Measurements from ENCODE around the gene INHA. TPM values are rescaled to one million over a fixed set of nuclear protein-coding genes. Genes with fewer than 3 reads are reported as not detected.

Gene INHA
- total and polyA plus RNA-seq, 5 donors from 2014 or later: not detected

GRCh38 chr2:219575566-219576504 is 3.7 kb downstream of the INHA start:
- Mint-ChIP-seq H3K36me3 (no peaks in the 10 kb centered on the region), H3K4me1 (peaks cover 0 to 3% (median 1%) of the 10 kb centered on the region in 4 donors), H3K4me3 (no peak overlapping the region), H3K27ac (no peak overlapping the region), H3K9me3 (peaks cover 0 to 2% (median 0%) of the 10 kb centered on the region in 7 donors), H3K27me3 (peaks cover 41% of the 10 kb centered on the region)
- H3K4me3 ChIP-seq (ENCODE audit: low read depth, low read length): no peak overlapping the region
- H3K9me3 ChIP-seq (ENCODE audit: control insufficient read depth in 2 of 2, low read length in 2 of 2): no peaks in the 10 kb centered on the region
- DNase-seq (no peak), ATAC-seq (ENCODE audit: low read depth in 2 of 2) (no peak)
- peaks cover 3% of the 10 kb centered on the region for H3K4me1 ChIP-seq (ENCODE audit: control insufficient read depth, insufficient read depth, low read length, poor library complexity, severe bottlenecking)
- H3K27ac ChIP-seq (ENCODE audit: insufficient read depth, low read length, poor library complexity, severe bottlenecking): no peak overlapping the region
- no peaks in the 10 kb centered on the region for H3K36me3 ChIP-seq (ENCODE audit: control insufficient read depth, insufficient read depth, low read length)
- H3K27me3 ChIP-seq (ENCODE audit: control insufficient read depth, insufficient read depth, low read length): peaks cover 9% of the 10 kb centered on the region

- Mint-ChIP-seq H3K4me1 (peaks cover 0 to 2% (median 1%) of the 10 kb centered on the region in 4 donors), H3K9me3 (peaks cover 0 to under 1% (median 0%) of the 10 kb centered on the region in 7 donors), H3K36me3 (no peaks in the 10 kb centered on the region), H3K27me3 (peaks cover 38% of the 10 kb centered on the region), H3K4me3 (no peak overlapping the region), H3K27ac (no peak overlapping the region)
- ATAC-seq (ENCODE audit: low read depth in 2 of 2): no peak
- peaks cover 9% of the 10 kb centered on the region for H3K27me3 ChIP-seq (ENCODE audit: control insufficient read depth, insufficient read depth, low read length)
- DNase-seq: no peak
- H3K9me3 ChIP-seq (ENCODE audit: control insufficient read depth in 2 of 2, low read length in 2 of 2): no peaks in the 10 kb centered on the region
- H3K4me3 ChIP-seq (ENCODE audit: low read depth, low read length): no peak overlapping the region
- no peaks in the 10 kb centered on the region for H3K4me1 ChIP-seq (ENCODE audit: control insufficient read depth, insufficient read depth, low read length, poor library complexity, severe bottlenecking)
- no peaks in the 10 kb centered on the region for H3K36me3 ChIP-seq (ENCODE audit: control insufficient read depth, insufficient read depth, low read length)
- H3K27ac ChIP-seq (ENCODE audit: insufficient read depth, low read length, poor library complexity, severe bottlenecking): no peak overlapping the region
Observed at GRCh38 chr2:219576505-219577388, 4.6 kb downstream of the INHA start.

GRCh38 chr2:219578811-219579613 is 6.9 kb downstream of the INHA start:
- Mint-ChIP-seq H3K27me3 (peaks cover 34% of the 10 kb centered on the region), H3K4me3 (no peak overlapping the region), H3K27ac (no peak overlapping the region), H3K9me3 (no peaks in the 10 kb centered on the region), H3K4me1 (peaks cover 0 to 2% (median 0%) of the 10 kb centered on the region in 4 donors), H3K36me3 (no peaks in the 10 kb centered on the region)
- DNase-seq (no peak), ATAC-seq (ENCODE audit: low read depth in 2 of 2) (no peak)
- Histone ChIP-seq H3K9me3 (ENCODE audit: control insufficient read depth in 2 of 2, low read length in 2 of 2) (no peaks in the 10 kb centered on the region), H3K4me1 (ENCODE audit: control insufficient read depth, insufficient read depth, low read length, poor library complexity, severe bottlenecking) (no peaks in the 10 kb centered on the region), H3K4me3 (ENCODE audit: low read depth, low read length) (no peak overlapping the region), H3K27me3 (ENCODE audit: control insufficient read depth, insufficient read depth, low read length) (peaks cover 3% of the 10 kb centered on the region), H3K36me3 (ENCODE audit: control insufficient read depth, insufficient read depth, low read length) (no peaks in the 10 kb centered on the region), H3K27ac (ENCODE audit: insufficient read depth, low read length, poor library complexity, severe bottlenecking) (no peak overlapping the region)

DNA sequence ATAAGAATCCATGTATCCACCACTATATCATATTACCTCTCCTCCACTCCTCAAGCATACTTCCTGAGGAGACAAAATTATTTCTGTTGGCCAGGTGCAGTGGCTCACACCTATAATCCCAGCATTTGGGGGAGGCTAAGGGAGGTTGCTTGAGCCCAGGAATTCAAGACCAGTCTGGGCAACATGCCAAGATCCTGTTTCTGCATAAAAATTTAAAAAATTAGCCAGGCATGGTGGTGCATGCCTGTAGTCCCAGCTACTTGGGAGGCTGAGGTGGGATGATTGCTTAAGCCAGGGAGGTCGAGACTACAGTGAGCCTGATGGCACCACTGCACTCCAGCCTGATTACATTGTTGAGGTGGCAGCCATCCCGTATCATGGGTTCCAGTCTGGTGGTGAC is 9.2 kb downstream of the INHA start:
- Mint-ChIP-seq H3K36me3 (no peaks in the 10 kb centered on the region), H3K27me3 (peaks cover 27% of the 10 kb centered on the region), H3K4me3 (no peak overlapping the region), H3K27ac (no peak overlapping the region), H3K4me1 (no peaks in the 10 kb centered on the region), H3K9me3 (no peaks in the 10 kb centered on the region)
- ATAC-seq (ENCODE audit: low read depth in 2 of 2) (no peak), DNase-seq (no peak)
- H3K27me3 ChIP-seq (ENCODE audit: control insufficient read depth, insufficient read depth, low read length): peaks cover 3% of the 10 kb centered on the region
- no peak overlapping the region for H3K27ac ChIP-seq (ENCODE audit: insufficient read depth, low read length, poor library complexity, severe bottlenecking)
- no peaks in the 10 kb centered on the region for H3K9me3 ChIP-seq (ENCODE audit: control insufficient read depth in 2 of 2, low read length in 2 of 2)
- H3K4me1 ChIP-seq (ENCODE audit: control insufficient read depth, insufficient read depth, low read length, poor library complexity, severe bottlenecking): no peaks in the 10 kb centered on the region
- H3K4me3 ChIP-seq (ENCODE audit: low read depth, low read length): no peak overlapping the region
- no peaks in the 10 kb centered on the region for H3K36me3 ChIP-seq (ENCODE audit: control insufficient read depth, insufficient read depth, low read length)

- Histone ChIP-seq H3K27me3 (ENCODE audit: control insufficient read depth, insufficient read depth, low read length) (peaks cover 1% of the 10 kb centered on the region), H3K36me3 (ENCODE audit: control insufficient read depth, insufficient read depth, low read length) (no peaks in the 10 kb centered on the region), H3K27ac (ENCODE audit: insufficient read depth, low read length, poor library complexity, severe bottlenecking) (no peak overlapping the region), H3K4me1 (ENCODE audit: control insufficient read depth, insufficient read depth, low read length, poor library complexity, severe bottlenecking) (no peaks in the 10 kb centered on the region), H3K9me3 (ENCODE audit: control insufficient read depth in 2 of 2, low read length in 2 of 2) (no peaks in the 10 kb centered on the region), H3K4me3 (ENCODE audit: low read depth, low read length) (no peak overlapping the region)
- Mint-ChIP-seq H3K4me1 (peaks cover 0 to 4% (median 0%) of the 10 kb centered on the region in 4 donors), H3K9me3 (peaks cover 0 to 5% (median 0%) of the 10 kb centered on the region in 7 donors), H3K36me3 (no peaks in the 10 kb centered on the region), H3K27ac (no peak overlapping the region), H3K4me3 (peak overlapping the region in 1 of 4 donors; percentile 76), H3K27me3 (peaks cover 18% of the 10 kb centered on the region)
- no peak for ATAC-seq (ENCODE audit: low read depth in 2 of 2)
- no peak for DNase-seq
Observed at GRCh38 chr2:219591091-219591490, 19.0 kb downstream of the INHA start.

DNA sequence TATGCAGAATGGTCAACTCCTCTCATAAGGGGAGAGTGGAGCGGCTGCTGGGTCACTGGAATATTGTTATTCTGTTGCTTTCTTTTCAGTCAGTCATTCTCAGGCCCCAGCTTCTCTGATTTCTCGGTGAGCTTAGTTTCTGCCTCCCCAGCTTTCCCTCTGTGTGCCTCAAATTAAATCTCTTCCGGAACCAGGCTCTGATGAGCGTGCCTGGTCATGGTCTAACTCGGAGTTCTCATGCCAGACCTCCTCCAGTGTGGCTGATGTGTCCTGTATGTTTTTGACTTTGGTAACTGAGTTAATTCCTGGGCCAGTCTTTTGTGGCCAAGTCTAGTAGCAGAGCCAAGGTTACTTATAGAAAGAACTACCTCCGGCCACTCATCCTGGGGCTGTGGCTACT is 20.6 kb downstream of the INHA start:
- H3K4me1 Mint-ChIP-seq: peaks cover 4 to 13% (median 7%) of the 10 kb centered on the region in 4 donors
- peaks cover 15% of the 10 kb centered on the region for H3K27me3 Mint-ChIP-seq
- Histone ChIP-seq H3K27me3 (ENCODE audit: control insufficient read depth, insufficient read depth, low read length) (no peaks in the 10 kb centered on the region), H3K9me3 (ENCODE audit: control insufficient read depth in 2 of 2, low read length in 2 of 2) (no peaks in the 10 kb centered on the region), H3K36me3 (ENCODE audit: control insufficient read depth, insufficient read depth, low read length) (no peaks in the 10 kb centered on the region), H3K4me1 (ENCODE audit: control insufficient read depth, insufficient read depth, low read length, poor library complexity, severe bottlenecking) (peaks cover 5% of the 10 kb centered on the region), H3K27ac (ENCODE audit: insufficient read depth, low read length, poor library complexity, severe bottlenecking) (no peak overlapping the region), H3K4me3 (ENCODE audit: low read depth, low read length) (no peak overlapping the region)
- H3K9me3 Mint-ChIP-seq: peaks cover 0 to 5% (median 0%) of the 10 kb centered on the region in 7 donors
- ATAC-seq (ENCODE audit: low read depth in 2 of 2): no peak
- DNase-seq: no peak
- H3K27ac Mint-ChIP-seq: no peak overlapping the region
- no peaks in the 10 kb centered on the region for H3K36me3 Mint-ChIP-seq
- H3K4me3 Mint-ChIP-seq: peak overlapping the region in 1 of 4 donors; percentile 63

DNA sequence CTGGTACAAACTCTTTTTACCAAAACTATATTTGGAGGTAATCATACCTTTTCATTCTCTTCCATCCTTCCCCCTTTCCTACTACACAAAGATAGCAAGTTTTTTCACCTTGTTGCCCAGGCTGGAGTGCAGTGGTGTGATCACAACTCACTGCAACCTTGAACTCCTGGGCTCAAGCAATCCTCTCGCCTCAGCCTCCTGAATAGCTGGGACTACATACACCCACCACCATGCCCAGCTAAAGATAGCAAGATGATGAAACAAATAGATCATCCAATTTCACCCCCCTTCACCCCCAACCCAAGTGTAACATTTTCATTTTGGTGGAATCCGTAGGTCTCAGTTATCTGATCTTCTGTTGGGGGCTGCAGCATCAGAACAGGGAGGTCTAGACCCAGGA is 21.0 kb downstream of the INHA start:
- H3K9me3 ChIP-seq (ENCODE audit: control insufficient read depth in 2 of 2, low read length in 2 of 2): no peaks in the 10 kb centered on the region
- no peaks in the 10 kb centered on the region for H3K27me3 ChIP-seq (ENCODE audit: control insufficient read depth, insufficient read depth, low read length)
- H3K4me1 Mint-ChIP-seq: peaks cover 4 to 17% (median 9%) of the 10 kb centered on the region in 4 donors
- H3K9me3 Mint-ChIP-seq: peaks cover 0 to 5% (median 0%) of the 10 kb centered on the region in 7 donors
- H3K27me3 Mint-ChIP-seq: peaks cover 15% of the 10 kb centered on the region
- H3K4me3 ChIP-seq (ENCODE audit: low read depth, low read length): no peak overlapping the region
- H3K4me3 Mint-ChIP-seq: peak overlapping the region in 1 of 4 donors; percentile 63
- ATAC-seq (ENCODE audit: low read depth in 2 of 2): no peak
- H3K4me1 ChIP-seq (ENCODE audit: control insufficient read depth, insufficient read depth, low read length, poor library complexity, severe bottlenecking): peaks cover 7% of the 10 kb centered on the region
- no peak overlapping the region for H3K27ac ChIP-seq (ENCODE audit: insufficient read depth, low read length, poor library complexity, severe bottlenecking)
- no peak for DNase-seq
- no peaks in the 10 kb centered on the region for H3K36me3 ChIP-seq (ENCODE audit: control insufficient read depth, insufficient read depth, low read length)
- H3K36me3 Mint-ChIP-seq: no peaks in the 10 kb centered on the region
- H3K27ac Mint-ChIP-seq: peak overlapping the region in 1 of 3 donors; percentile 18
